ENCODE data around the gene EPB41L2.
"Not testable (repeated sequence)": the region's sequence is repeated elsewhere in the genome, so short reads cannot be mapped to it uniquely, and the experiment has no call there.

- not testable (repeated sequence) for TF ChIP-seq CTCF, POLR2A, POLR2AphosphoS5 (IDR thresholded peaks at IDR 0.05)
These were observed 120.3 kb downstream of the EPB41L2 start for GRCh38 chr6:130942752-130943151.
